Measurements from ENCODE around the gene NAB2. TPM values are rescaled to one million over a fixed set of nuclear protein-coding genes. Genes with fewer than 3 reads are reported as not detected.

The NAB2 gene
- 10 to 100 TPM; 21.6 to 41.5 (median 35.1) TPM for total RNA-seq

GRCh38 chr12:57088354-57089270, at the start of gene NAB2:
NAB2 (plus strand) TSS chr12:57089114; CDS start chr12:57089272, 158 bp downstream.
- peaks cover 46 to 65% (median 62%) of the 10 kb centered on the region in 4 donors for H3K4me1 ChIP-seq
- peaks cover 5 to 27% (median 26%) of the 10 kb centered on the region in 4 donors for H3K36me3 ChIP-seq
- WGBS: under 1% methylated on average over 53 of the region's 91 CpGs
- DNase-seq (ENCODE audit: extremely low spot score): peak; percentile 98
- H3K27ac ChIP-seq (replicated peaks in 1 of 4): peak within 1 kb of the TSS; percentile 99 to 100 (median 100)
- intact Hi-C loops (cut with DNase I): loop anchor here (2.0 kb wide), 1 partner anchor 22 kb away; the partner anchor contains the start of gene STAT6
- no peaks in the 10 kb centered on the region for H3K9me3 ChIP-seq
- no peaks in the 10 kb centered on the region for H3K27me3 ChIP-seq
- peak; percentile 92 to 97 for TF ChIP-seq POLR2AphosphoS5 (IDR thresholded peaks at IDR 0.05)
- TF ChIP-seq POLR2A (IDR thresholded peaks at IDR 0.05; ENCODE audit: low read depth): peak; percentile 69
- TF ChIP-seq EP300 (IDR thresholded peaks at IDR 0.05): no peak
- H3K4me3 ChIP-seq: peak within 1 kb of the TSS; percentile 88 to 96 (median 92)

GRCh38 chr12:57040211-57040610, 48.7 kb upstream of the NAB2 start:
- no peak for TF ChIP-seq POLR2AphosphoS5 (IDR thresholded peaks at IDR 0.05)
- TF ChIP-seq EP300 (IDR thresholded peaks at IDR 0.05): no peak
- no peak for TF ChIP-seq POLR2A (IDR thresholded peaks at IDR 0.05; ENCODE audit: low read depth)
- no peak for TF ChIP-seq CTCF (IDR thresholded peaks at IDR 0.05)
- H3K27ac ChIP-seq (replicated peaks in 1 of 4): no peak overlapping the region
- H3K9me3 ChIP-seq: no peaks in the 10 kb centered on the region
- H3K36me3 ChIP-seq: no peaks in the 10 kb centered on the region
- H3K27me3 ChIP-seq: no peaks in the 10 kb centered on the region
- WGBS: 92% methylated on average over 4 of the region's 4 CpGs
- no peak overlapping the region for H3K4me3 ChIP-seq
- DNase-seq (ENCODE audit: extremely low spot score): no peak
- intact Hi-C loops (cut with DNase I): no loop called here
- H3K4me1 ChIP-seq: no peaks in the 10 kb centered on the region

- Histone ChIP-seq H3K27ac (replicated peaks in 1 of 4) (no peak overlapping the region), H3K27me3 (no peaks in the 10 kb centered on the region), H3K36me3 (no peaks in the 10 kb centered on the region), H3K4me3 (no peak overlapping the region), H3K9me3 (no peaks in the 10 kb centered on the region), H3K4me1 (no peaks in the 10 kb centered on the region)
- WGBS: 81% methylated on average over 2 of the region's 2 CpGs
- TF ChIP-seq POLR2AphosphoS5 (IDR thresholded peaks at IDR 0.05) (no peak), EP300 (IDR thresholded peaks at IDR 0.05) (no peak), CTCF (IDR thresholded peaks at IDR 0.05) (no peak), POLR2A (IDR thresholded peaks at IDR 0.05; ENCODE audit: low read depth) (no peak)
- intact Hi-C loops (cut with DNase I): no loop called here
- no peak for DNase-seq (ENCODE audit: extremely low spot score)
These were observed 48.2 kb upstream of the NAB2 start for GRCh38 chr12:57040750-57041149.

- H3K9me3 ChIP-seq: no peaks in the 10 kb centered on the region
- no peak overlapping the region for H3K4me3 ChIP-seq
- H3K27ac ChIP-seq (replicated peaks in 1 of 4): no peak overlapping the region
- DNase-seq (ENCODE audit: extremely low spot score): no peak
- 91% methylated on average over 2 of the region's 2 CpGs for WGBS
- TF ChIP-seq POLR2AphosphoS5 (IDR thresholded peaks at IDR 0.05) (no peak), CTCF (IDR thresholded peaks at IDR 0.05) (no peak), POLR2A (IDR thresholded peaks at IDR 0.05; ENCODE audit: low read depth) (no peak), EP300 (IDR thresholded peaks at IDR 0.05) (no peak)
- intact Hi-C loops (cut with DNase I): no loop called here
- H3K36me3 ChIP-seq: no peaks in the 10 kb centered on the region
- H3K27me3 ChIP-seq: no peaks in the 10 kb centered on the region
- no peaks in the 10 kb centered on the region for H3K4me1 ChIP-seq
These were observed 46.2 kb upstream of the NAB2 start for GRCh38 chr12:57042695-57043094.

GRCh38 chr12:57044468-57044867, 44.4 kb upstream of the NAB2 start:
- DNase-seq (ENCODE audit: extremely low spot score): no peak
- H3K4me3 ChIP-seq: no peak overlapping the region
- TF ChIP-seq POLR2A (IDR thresholded peaks at IDR 0.05; ENCODE audit: low read depth) (no peak), CTCF (IDR thresholded peaks at IDR 0.05) (no peak), EP300 (IDR thresholded peaks at IDR 0.05) (no peak), POLR2AphosphoS5 (IDR thresholded peaks at IDR 0.05) (no peak)

More at GRCh38 chr12:57044468-57044867, 44.4 kb upstream of the NAB2 start:
- 92% methylated on average over 6 of the region's 6 CpGs for WGBS
- Histone ChIP-seq H3K9me3 (no peaks in the 10 kb centered on the region), H3K27me3 (no peaks in the 10 kb centered on the region), H3K36me3 (no peaks in the 10 kb centered on the region), H3K4me1 (no peaks in the 10 kb centered on the region), H3K27ac (replicated peaks in 1 of 4) (no peak overlapping the region)
- intact Hi-C loops (cut with DNase I): no loop called here
